Measurements from ENCODE around the gene CCNYL1. TPM values are rescaled to one million over a fixed set of nuclear protein-coding genes. Genes with fewer than 3 reads are reported as not detected.
"Not testable (repeated sequence)": the region's sequence is repeated elsewhere in the genome, so short reads cannot be mapped to it uniquely, and the experiment has no call there.

CCNYL1 gene
- total RNA-seq, 1 donor from 2014 or later = 24.3 TPM

GRCh38 chr2:207733597-207734240 is 22.3 kb downstream of the CCNYL1 start:
- Mint-ChIP-seq H3K27me3 (ENCODE audit: low read depth) (no peaks in the 10 kb centered on the region), H3K27ac (ENCODE audit: unreplicated experiment) (no peak overlapping the region), H3K9me3 (no peaks in the 10 kb centered on the region), H3K4me3 (no peak overlapping the region), H3K4me1 (no peaks in the 10 kb centered on the region), H3K36me3 (ENCODE audit: low read depth) (peaks cover 8% of the 10 kb centered on the region)
- TF ChIP-seq, protein P1, sequence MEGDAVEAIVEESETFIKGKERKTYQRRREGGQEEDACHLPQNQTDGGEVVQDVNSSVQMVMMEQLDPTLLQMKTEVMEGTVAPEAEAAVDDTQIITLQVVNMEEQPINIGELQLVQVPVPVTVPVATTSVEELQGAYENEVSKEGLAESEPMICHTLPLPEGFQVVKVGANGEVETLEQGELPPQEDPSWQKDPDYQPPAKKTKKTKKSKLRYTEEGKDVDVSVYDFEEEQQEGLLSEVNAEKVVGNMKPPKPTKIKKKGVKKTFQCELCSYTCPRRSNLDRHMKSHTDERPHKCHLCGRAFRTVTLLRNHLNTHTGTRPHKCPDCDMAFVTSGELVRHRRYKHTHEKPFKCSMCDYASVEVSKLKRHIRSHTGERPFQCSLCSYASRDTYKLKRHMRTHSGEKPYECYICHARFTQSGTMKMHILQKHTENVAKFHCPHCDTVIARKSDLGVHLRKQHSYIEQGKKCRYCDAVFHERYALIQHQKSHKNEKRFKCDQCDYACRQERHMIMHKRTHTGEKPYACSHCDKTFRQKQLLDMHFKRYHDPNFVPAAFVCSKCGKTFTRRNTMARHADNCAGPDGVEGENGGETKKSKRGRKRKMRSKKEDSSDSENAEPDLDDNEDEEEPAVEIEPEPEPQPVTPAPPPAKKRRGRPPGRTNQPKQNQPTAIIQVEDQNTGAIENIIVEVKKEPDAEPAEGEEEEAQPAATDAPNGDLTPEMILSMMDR (conservative IDR thresholded peaks at IDR 0.05) = no peak
- no peak for DNase-seq (ENCODE audit: low read depth, low spot score)

DNA sequence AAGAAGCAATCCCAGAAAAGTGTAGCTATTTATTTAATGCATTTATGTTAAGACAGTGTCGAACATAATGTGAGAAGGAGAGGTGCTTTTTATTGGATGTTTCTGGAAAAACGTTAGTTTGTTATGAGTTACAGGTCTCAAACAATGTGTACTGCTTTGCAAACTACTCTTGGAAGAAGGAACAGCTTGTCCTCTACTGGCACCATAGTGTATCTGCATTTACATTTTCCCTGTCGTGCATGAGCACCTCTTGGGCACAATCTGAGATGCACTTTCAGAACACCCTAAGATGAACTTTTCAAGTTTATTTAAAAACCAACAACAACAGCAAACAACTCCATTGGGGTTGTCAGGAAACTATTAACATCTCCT is 22.8 kb downstream of the CCNYL1 start:
- TF ChIP-seq, protein P1 (conservative IDR thresholded peaks at IDR 0.05) = peak; percentile 54
- H3K9me3 Mint-ChIP-seq = no peaks in the 10 kb centered on the region
- H3K27ac Mint-ChIP-seq (ENCODE audit: unreplicated experiment) = no peak overlapping the region
- no peaks in the 10 kb centered on the region for H3K27me3 Mint-ChIP-seq (ENCODE audit: low read depth)
- no peaks in the 10 kb centered on the region for H3K4me1 Mint-ChIP-seq
- no peak for DNase-seq (ENCODE audit: low read depth, low spot score)
- no peak overlapping the region for H3K4me3 Mint-ChIP-seq
- H3K36me3 Mint-ChIP-seq (ENCODE audit: low read depth) = peaks cover 8% of the 10 kb centered on the region

- no peak overlapping the region for H3K27ac Mint-ChIP-seq (ENCODE audit: unreplicated experiment)
- TF ChIP-seq, protein P1 (conservative IDR thresholded peaks at IDR 0.05) = no peak
- peaks cover 8% of the 10 kb centered on the region for H3K36me3 Mint-ChIP-seq (ENCODE audit: low read depth)
Measured at GRCh38 chr2:207734636-207735512, 23.4 kb downstream of the CCNYL1 start.

GRCh38 chr2:207735513-207735859 is 24.0 kb downstream of the CCNYL1 start:
- H3K9me3 Mint-ChIP-seq; H3K27ac Mint-ChIP-seq (ENCODE audit: unreplicated experiment); H3K27me3 Mint-ChIP-seq (ENCODE audit: low read depth); H3K36me3 Mint-ChIP-seq (ENCODE audit: low read depth); DNase-seq (ENCODE audit: low read depth, low spot score); H3K4me1 Mint-ChIP-seq; H3K4me3 Mint-ChIP-seq: not testable (repeated sequence)

More at GRCh38 chr2:207734636-207735512, 23.4 kb downstream of the CCNYL1 start:
- DNase-seq (ENCODE audit: low read depth, low spot score) = no peak
- Mint-ChIP-seq H3K4me1 (no peaks in the 10 kb centered on the region), H3K4me3 (no peak overlapping the region), H3K9me3 (no peaks in the 10 kb centered on the region), H3K27me3 (ENCODE audit: low read depth) (no peaks in the 10 kb centered on the region)

DNA sequence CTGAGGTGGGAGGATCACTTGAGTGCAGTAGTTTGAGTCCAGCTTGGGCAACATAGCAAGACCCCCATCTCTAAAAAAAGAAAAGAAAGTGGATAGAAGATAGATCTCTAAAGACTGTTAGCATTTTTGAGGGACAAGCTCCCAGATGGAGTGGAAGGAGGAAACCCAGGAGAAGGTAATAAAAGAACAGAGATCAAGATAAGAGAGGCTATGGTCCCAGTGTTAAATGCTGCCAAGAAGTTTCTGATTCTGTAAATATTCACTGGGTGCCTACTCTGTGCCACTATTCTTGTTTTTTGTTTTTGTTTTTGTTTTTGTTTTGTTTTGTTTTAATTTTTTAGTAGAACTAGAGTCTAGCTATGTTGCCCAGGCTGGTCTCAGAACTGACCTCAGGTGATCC is 32.1 kb downstream of the CCNYL1 start:
- DNase-seq (ENCODE audit: low read depth, low spot score) = no peak
- Mint-ChIP-seq H3K9me3 (no peaks in the 10 kb centered on the region), H3K4me1 (peaks cover 7% of the 10 kb centered on the region), H3K27ac (ENCODE audit: unreplicated experiment) (no peak overlapping the region), H3K4me3 (no peak overlapping the region), H3K36me3 (ENCODE audit: low read depth) (no peaks in the 10 kb centered on the region), H3K27me3 (ENCODE audit: low read depth) (no peaks in the 10 kb centered on the region)
- TF ChIP-seq, protein P1 (conservative IDR thresholded peaks at IDR 0.05) = no peak

GRCh38 chr2:207744050-207744449 is 32.6 kb downstream of the CCNYL1 start:
- no peak overlapping the region for H3K4me3 Mint-ChIP-seq

More at GRCh38 chr2:207744050-207744449, 32.6 kb downstream of the CCNYL1 start:
- H3K27ac Mint-ChIP-seq (ENCODE audit: unreplicated experiment) = no peak overlapping the region
- peaks cover 9% of the 10 kb centered on the region for H3K4me1 Mint-ChIP-seq
- no peaks in the 10 kb centered on the region for H3K9me3 Mint-ChIP-seq
- H3K27me3 Mint-ChIP-seq (ENCODE audit: low read depth) = no peaks in the 10 kb centered on the region
- TF ChIP-seq, protein P1 (conservative IDR thresholded peaks at IDR 0.05) = no peak
- no peak for DNase-seq (ENCODE audit: low read depth, low spot score)
- no peaks in the 10 kb centered on the region for H3K36me3 Mint-ChIP-seq (ENCODE audit: low read depth)
